Keratinocyte (primary cell): ENCODE measurements around the gene MAGI2. TPM values are rescaled to one million over a fixed set of nuclear protein-coding genes. Genes with fewer than 3 reads are reported as not detected.

Experiments used
- DNase-seq: peaks from one replicate; pipeline ENCODE4 v3.0.0-alpha.2; 2011; ENCODE audit warnings: low read depth, missing footprints, low spot score
- FAIRE-seq: peaks from 2 replicates; lab custom pipeline; 2011; peaks lifted over from hg19 to GRCh38; lab: Jason Lieb, UNC
- H2AFZ ChIP-seq: 2 replicates; pipeline ENCODE4 v1.6.0; 2012; ENCODE audit warnings: low read length, control low read depth, inconsistent platforms; ENCODE audit not compliant: control insufficient read depth
- H3K27ac ChIP-seq: 2 replicates; pipeline ENCODE4 v1.5.1; 2011; ENCODE audit warnings: low read length; ENCODE audit not compliant: control insufficient read depth, insufficient read depth
- H3K27me3 ChIP-seq: 3 replicates; pipeline ENCODE4 v1.6.0; 2011; ENCODE audit warnings: low read length; ENCODE audit not compliant: control insufficient read depth, insufficient read depth; ENCODE audit errors: extremely low read depth
- H3K36me3 ChIP-seq, 2 experiments: 2 replicates in 1 of 2; 3 replicates in 1 of 2; pipeline ENCODE4 v1.5.1; 2011; ENCODE audit warnings: low read length in 2 of 2, mild to moderate bottlenecking in 1 of 2; ENCODE audit not compliant: control insufficient read depth in 2 of 2, insufficient read depth in 2 of 2; ENCODE audit errors: extremely low read depth in 1 of 2
- H3K4me1 ChIP-seq: 3 replicates; pipeline ENCODE4 v1.5.1; 2011; ENCODE audit warnings: low read length; ENCODE audit not compliant: control insufficient read depth, insufficient read depth; ENCODE audit errors: extremely low read depth
- H3K4me2 ChIP-seq: 3 replicates; pipeline ENCODE4 v1.6.0; 2011; ENCODE audit warnings: low read depth, low read length; ENCODE audit not compliant: control insufficient read depth, insufficient read depth; ENCODE audit errors: extremely low read depth
- H3K4me3 ChIP-seq, 3 experiments: fragments of 200-600 bp in 1 of 3; sonication (generic) in 1 of 3; 2 replicates in 2 of 3; 3 replicates in 1 of 3; pipeline ENCODE4 v1.5.1; 2011 to 2016; ENCODE audit warnings: low read length in 3 of 3, mild to moderate bottlenecking in 3 of 3, control low read depth in 2 of 3, inconsistent platforms in 1 of 3, low read depth in 1 of 3, mixed read lengths in 1 of 3, mixed run types in 1 of 3, moderate library complexity in 1 of 3; ENCODE audit not compliant: control insufficient read depth in 2 of 3, insufficient read depth in 2 of 3; ENCODE audit errors: extremely low read depth in 1 of 3
- H3K79me2 ChIP-seq: 2 replicates; pipeline ENCODE4 v1.6.0; 2012; ENCODE audit warnings: low read length; ENCODE audit not compliant: control insufficient read depth, insufficient read depth
- H3K9ac ChIP-seq: 3 replicates; pipeline ENCODE4 v1.6.0; 2011; ENCODE audit warnings: low read length; ENCODE audit not compliant: control insufficient read depth, insufficient read depth; ENCODE audit errors: extremely low read depth
- H3K9me1 ChIP-seq: 3 replicates; pipeline ENCODE4 v1.6.0; 2011; ENCODE audit warnings: low read length; ENCODE audit not compliant: control insufficient read depth, insufficient read depth; ENCODE audit errors: extremely low read depth
- H3K9me3 ChIP-seq: 2 replicates; pipeline ENCODE4 v1.5.1; 2012; ENCODE audit warnings: low read depth, low read length; ENCODE audit not compliant: control insufficient read depth
- H4K20me1 ChIP-seq: 3 replicates; pipeline ENCODE4 v1.6.0; 2011; ENCODE audit warnings: low read length; ENCODE audit not compliant: control insufficient read depth, insufficient read depth; ENCODE audit errors: extremely low read depth
- EZH2 ChIP-seq: IDR thresholded peaks from one replicate; pipeline ENCODE4 v1.6.1; 2012; ENCODE audit warnings: inconsistent platforms, mild to moderate bottlenecking, low read length, moderate library complexity
- dilution Hi-C: fragments of 300-500 bp; cut with MboI; formaldehyde crosslinking; loops from one replicate; pipeline ENCODE4 v1.7.0; 2020; ENCODE audit warnings: low sequenced_read_pairs; ENCODE audit not compliant: extremely low pct_ligation_motif_present
- polyA plus RNA-seq, 5 experiments: library from polyadenylated mRNA; depleted of rRNA in 3 of 5; stranded (reverse) in 3 of 5; stranded (forward) in 1 of 5; unstranded in 1 of 5; fragments of >200 nt; gene quantifications; 1 replicate in 1 of 5; 2 replicates in 3 of 5; 3 replicates in 1 of 5; pipeline versions ENCODE4 v1.2.1 to v1.2.3, GENCODE V29; 2011 to 2012; ENCODE audit warnings: missing spikeins in 2 of 5, low read depth in 1 of 5, low replicate concordance in 1 of 5
- TF ChIP-seq, protein P1 (sequence below), 3 experiments: IDR thresholded peaks in 1 of 3; conservative IDR thresholded peaks in 1 of 3; optimal IDR thresholded peaks in 1 of 3; 2 replicates in 2 of 3; 3 replicates in 1 of 3; pipeline versions ENCODE3 to v1.5.1; 2011; ENCODE audit warnings: low read length in 3 of 3, mild to moderate bottlenecking in 3 of 3, moderate library complexity in 2 of 3, control low read depth in 1 of 3, inconsistent platforms in 1 of 3; ENCODE audit not compliant: insufficient read depth in 2 of 3; ENCODE audit errors: extremely low read depth in 1 of 3

Gene MAGI2
- polyA plus RNA-seq, 1 donor (not counting 4 experiments of a cell fraction or from before 2014, with no cell fraction given), result 0.07 TPM

- Histone ChIP-seq H4K20me1 (no peaks in the 10 kb centered on the region), H3K27ac (no peak overlapping the region), H3K36me3 (no peaks in the 10 kb centered on the region), H3K79me2 (no peaks in the 10 kb centered on the region), H3K9me1 (no peaks in the 10 kb centered on the region), H2AFZ (no peak overlapping the region), H3K9me3 (no peaks in the 10 kb centered on the region), H3K4me3 (no peak overlapping the region), H3K9ac (no peak overlapping the region), H3K27me3 (no peaks in the 10 kb centered on the region), H3K4me1 (no peaks in the 10 kb centered on the region), H3K4me2 (no peak overlapping the region)
- TF ChIP-seq, protein P1, sequence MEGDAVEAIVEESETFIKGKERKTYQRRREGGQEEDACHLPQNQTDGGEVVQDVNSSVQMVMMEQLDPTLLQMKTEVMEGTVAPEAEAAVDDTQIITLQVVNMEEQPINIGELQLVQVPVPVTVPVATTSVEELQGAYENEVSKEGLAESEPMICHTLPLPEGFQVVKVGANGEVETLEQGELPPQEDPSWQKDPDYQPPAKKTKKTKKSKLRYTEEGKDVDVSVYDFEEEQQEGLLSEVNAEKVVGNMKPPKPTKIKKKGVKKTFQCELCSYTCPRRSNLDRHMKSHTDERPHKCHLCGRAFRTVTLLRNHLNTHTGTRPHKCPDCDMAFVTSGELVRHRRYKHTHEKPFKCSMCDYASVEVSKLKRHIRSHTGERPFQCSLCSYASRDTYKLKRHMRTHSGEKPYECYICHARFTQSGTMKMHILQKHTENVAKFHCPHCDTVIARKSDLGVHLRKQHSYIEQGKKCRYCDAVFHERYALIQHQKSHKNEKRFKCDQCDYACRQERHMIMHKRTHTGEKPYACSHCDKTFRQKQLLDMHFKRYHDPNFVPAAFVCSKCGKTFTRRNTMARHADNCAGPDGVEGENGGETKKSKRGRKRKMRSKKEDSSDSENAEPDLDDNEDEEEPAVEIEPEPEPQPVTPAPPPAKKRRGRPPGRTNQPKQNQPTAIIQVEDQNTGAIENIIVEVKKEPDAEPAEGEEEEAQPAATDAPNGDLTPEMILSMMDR (optimal IDR thresholded peaks at IDR 0.05 in 1 of 3, IDR thresholded peaks at IDR 0.05 in 1 of 3, conservative IDR thresholded peaks at IDR 0.05 in 1 of 3; ENCODE audit: extremely low read depth in 1 of 3, insufficient read depth in 2 of 3, low read length in 3 of 3), result no peak
- no peak for TF ChIP-seq EZH2
- DNase-seq (no peak), FAIRE-seq (no peak)
- dilution Hi-C loops, result no loop called here
Measured at GRCh38 chr7:79141252-79141651, 312.2 kb downstream of the MAGI2 start.

GRCh38 chr7:79137942-79138341 is 315.5 kb downstream of the MAGI2 start:
- Histone ChIP-seq H3K9me3 (no peaks in the 10 kb centered on the region), H3K4me3 (no peak overlapping the region), H3K27me3 (no peaks in the 10 kb centered on the region), H2AFZ (no peak overlapping the region), H3K4me1 (no peaks in the 10 kb centered on the region), H3K9ac (no peak overlapping the region), H3K36me3 (no peaks in the 10 kb centered on the region), H3K9me1 (no peaks in the 10 kb centered on the region), H3K27ac (no peak overlapping the region), H3K79me2 (no peaks in the 10 kb centered on the region), H4K20me1 (no peaks in the 10 kb centered on the region), H3K4me2 (no peak overlapping the region)
- FAIRE-seq (no peak), DNase-seq (no peak)
- dilution Hi-C loops, result no loop called here
- TF ChIP-seq, protein P1 (optimal IDR thresholded peaks at IDR 0.05 in 1 of 3, IDR thresholded peaks at IDR 0.05 in 1 of 3, conservative IDR thresholded peaks at IDR 0.05 in 1 of 3; ENCODE audit: extremely low read depth in 1 of 3, insufficient read depth in 2 of 3, low read length in 3 of 3), result no peak
- no peak for TF ChIP-seq EZH2
